Psoas muscle (tissue), 8 donors: ENCODE measurements around the gene TC2N. TPM values are rescaled to one million over a fixed set of nuclear protein-coding genes. Genes with fewer than 3 reads are reported as not detected.
A peak's percentile ranks its signal among the peaks of the same experiment; 100 is the strongest.
"Not testable (repeated sequence)": the region's sequence is repeated elsewhere in the genome, so short reads cannot be mapped to it uniquely, and the experiment has no call there.

Source experiments
- ATAC-seq, 4 donors: fragments of 200-7000 bp; cut with Tn5 transposase; one replicate each; pipeline ENCODE4 v1.9.1; 2020; ENCODE audit warnings: moderate library complexity in 3 of 4, mild to moderate bottlenecking in 2 of 4
- DNase-seq, 2 donors: peaks; one replicate each; pipeline ENCODE4 v3.0.0-alpha.2; 2020
- H3K27ac ChIP-seq: fragments of 200-600 bp; one replicate; pipeline ENCODE4 v1.8.0; 2022
- H3K27me3 ChIP-seq, 3 donors: fragments of 200-600 bp in 1 of 3; one replicate each; pipeline versions ENCODE4 v1.6.1 to v1.8.0; 2013 to 2022; ENCODE audit warnings: low read length in 2 of 3, mild to moderate bottlenecking in 2 of 3, moderate library complexity in 1 of 3; ENCODE audit not compliant: insufficient read depth in 3 of 3
- H3K36me3 ChIP-seq, 2 donors: fragments of 200-600 bp in 1 of 2; one replicate each; pipeline versions ENCODE4 v1.6.1 to v1.8.0; 2013 to 2022; ENCODE audit warnings: low read depth in 1 of 2, mild to moderate bottlenecking in 1 of 2, moderate library complexity in 1 of 2; ENCODE audit not compliant: insufficient read depth in 1 of 2
- H3K4me1 ChIP-seq: fragments of 200-600 bp; one replicate; pipeline ENCODE4 v1.8.0; 2022
- H3K4me3 ChIP-seq: fragments of 200-600 bp; one replicate; pipeline ENCODE4 v1.8.0; 2022; ENCODE audit warnings: mild to moderate bottlenecking
- H3K9me3 ChIP-seq: fragments of 200-600 bp; one replicate; pipeline ENCODE4 v1.8.0; 2022
- CTCF ChIP-seq: fragments of 200-600 bp; IDR thresholded peaks from one replicate; pipeline ENCODE4 v1.8.0; 2022; ENCODE audit warnings: antibody characterized with exemption
- WGBS, 3 donors: extraction: QIAGEN DNeasy Blood & Tissue Kit; methylation state at CpG; one replicate each; pipeline versions ENCODE4 v1.1.6 to v1.1.7; 2013; 5-methylcytosine and 5-hydroxymethylcytosine counted together
- intact Hi-C, 2 donors: fragments of 100-400 bp; cut with DNase I; formaldehyde crosslinking; loops; one replicate each; pipeline versions ENCODE4 v1.11.0 to v1.14.2; 2022
- polyA plus RNA-seq, 3 donors: library from polyadenylated mRNA; stranded (reverse); fragments of 200-250 nt; gene quantifications; one replicate each; pipeline ENCODE4 v1.2.3, GENCODE V29; 2013
- total RNA-seq, 4 donors: library from RNA; stranded (reverse); fragmentation: NEBNext Ultra II Directional in 2 of 4; extraction: Animal tissue kit (Norgen Biotek cat#: 25700) in 2 of 4; gene quantifications; one replicate each; pipeline versions ENCODE4 v1.2.1 to v1.2.4, GENCODE V29; 2021 to 2023
- donor health status: healthy with polysubstance abuse.
- donor health status: DM: no; HTN: no; CAD: no; lungs with moderate emphysema.
- donor health status: Bipolar disorder and iron deficiency.
- donor health status: healthy.
- donor health status: DM: yes; HTN: yes; CAD: no.
- donor health status: DM: no; HTN: no; CAD: no.
- donor health status: DM: no; HTN: no; CAD: no.
- donor health status: DM: yes; HTN: yes; CAD: no.

The TC2N gene
- total and polyA plus RNA-seq, 7 donors: 1.2 to 4.3 (median 2.3) TPM

- Histone ChIP-seq H3K4me3 (no peak overlapping the region), H3K27ac (peak overlapping the region; percentile 15), H3K9me3 (no peaks in the 10 kb centered on the region), H3K27me3 (no peaks in the 10 kb centered on the region), H3K4me1 (peaks cover 12% of the 10 kb centered on the region), H3K36me3 (no peaks in the 10 kb centered on the region)
- DNase-seq: no peak
- intact Hi-C loops: no loop called here
- peak in 3 of 4 donors; percentile 26 to 61 (median 57) for ATAC-seq
- TF ChIP-seq CTCF: no peak
- WGBS, 3 donors: 32 to 37% (median 33%) methylated on average over 3 of the region's 3 CpGs
Observed at GRCh38 chr14:91872011-91872501, 4.7 kb upstream of the TC2N start.

GRCh38 chr14:91871401-91871800 is 4.1 kb upstream of the TC2N start:
- ATAC-seq, H3K9me3 ChIP-seq, H3K4me3 ChIP-seq, H3K27ac ChIP-seq, H3K36me3 ChIP-seq, H3K27me3 ChIP-seq, DNase-seq, intact Hi-C loops: not testable (repeated sequence)
- peaks cover 12% of the 10 kb centered on the region for H3K4me1 ChIP-seq
- WGBS, 3 donors: 71 to 79% (median 74%) methylated on average over 4 of the region's 4 CpGs

GRCh38 chr14:91870890-91871289 is 3.6 kb upstream of the TC2N start:
- H3K4me3 ChIP-seq: no peak overlapping the region
- DNase-seq (no peak), ATAC-seq (no peak)
- intact Hi-C loops: no loop called here
- no peaks in the 10 kb centered on the region for H3K27me3 ChIP-seq
- H3K36me3 ChIP-seq: no peaks in the 10 kb centered on the region
- H3K9me3 ChIP-seq: no peaks in the 10 kb centered on the region
- no peak for TF ChIP-seq CTCF
- H3K27ac ChIP-seq: no peak overlapping the region
- WGBS, 3 donors: 34 to 66% (median 63%) methylated on average over 2 of the region's 2 CpGs
- peaks cover 12% of the 10 kb centered on the region for H3K4me1 ChIP-seq

GRCh38 chr14:91870001-91870400 is 2.7 kb upstream of the TC2N start:
- H3K4me1 ChIP-seq: peaks cover 12% of the 10 kb centered on the region
- no peaks in the 10 kb centered on the region for H3K9me3 ChIP-seq
- no peak overlapping the region for H3K27ac ChIP-seq
- 76 to 78% (median 77%) methylated on average over 16 of the region's 16 CpGs for WGBS, 3 donors
- H3K4me3 ChIP-seq: no peak overlapping the region
- H3K27me3 ChIP-seq: no peaks in the 10 kb centered on the region
- H3K36me3 ChIP-seq: no peaks in the 10 kb centered on the region
- intact Hi-C loops: no loop called here
- ATAC-seq (no peak), DNase-seq (no peak)
- TF ChIP-seq CTCF: no peak

GRCh38 chr14:91869556-91869955 is 2.2 kb upstream of the TC2N start:
- no peak overlapping the region for H3K4me3 ChIP-seq
- WGBS, 3 donors: 87 to 91% (median 90%) methylated on average over 8 of the region's 8 CpGs
- H3K27ac ChIP-seq: no peak overlapping the region
- H3K27me3 ChIP-seq: no peaks in the 10 kb centered on the region
- ATAC-seq: no peak
- H3K9me3 ChIP-seq: no peaks in the 10 kb centered on the region
- TF ChIP-seq CTCF: no peak
- peaks cover 12% of the 10 kb centered on the region for H3K4me1 ChIP-seq
- intact Hi-C loops: no loop called here
- H3K36me3 ChIP-seq: no peaks in the 10 kb centered on the region
- no peak for DNase-seq
